NCI-H2227 treated with DMSO at 0.1 percent for 48 hours (cell line): ENCODE data around the gene CKMT2.

ENCODE experiments used
- DNase-seq: peaks from one replicate; lab custom pipeline; 2025; lab: John Stamatoyannopoulos, UW

The CKMT2 gene

DNA sequence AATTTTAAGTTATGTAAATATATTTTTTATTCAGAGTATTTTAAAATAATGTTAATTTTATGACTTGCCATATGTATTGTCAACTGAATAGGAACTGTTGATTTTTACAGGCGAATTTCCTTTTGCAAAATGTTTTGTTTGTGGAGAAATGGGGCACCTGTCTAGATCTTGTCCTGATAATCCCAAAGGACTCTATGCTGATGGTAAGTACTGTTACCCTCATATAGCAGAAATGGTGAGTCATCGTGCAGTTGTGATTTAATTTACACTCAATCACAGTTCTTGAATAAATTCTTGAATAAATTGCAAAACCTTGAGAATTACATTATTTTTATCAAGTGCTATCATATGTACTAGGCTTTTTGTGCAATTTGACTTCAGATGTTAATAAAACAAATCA lies 75.7 kb downstream of the CKMT2 start:
- no peak for DNase-seq

DNA sequence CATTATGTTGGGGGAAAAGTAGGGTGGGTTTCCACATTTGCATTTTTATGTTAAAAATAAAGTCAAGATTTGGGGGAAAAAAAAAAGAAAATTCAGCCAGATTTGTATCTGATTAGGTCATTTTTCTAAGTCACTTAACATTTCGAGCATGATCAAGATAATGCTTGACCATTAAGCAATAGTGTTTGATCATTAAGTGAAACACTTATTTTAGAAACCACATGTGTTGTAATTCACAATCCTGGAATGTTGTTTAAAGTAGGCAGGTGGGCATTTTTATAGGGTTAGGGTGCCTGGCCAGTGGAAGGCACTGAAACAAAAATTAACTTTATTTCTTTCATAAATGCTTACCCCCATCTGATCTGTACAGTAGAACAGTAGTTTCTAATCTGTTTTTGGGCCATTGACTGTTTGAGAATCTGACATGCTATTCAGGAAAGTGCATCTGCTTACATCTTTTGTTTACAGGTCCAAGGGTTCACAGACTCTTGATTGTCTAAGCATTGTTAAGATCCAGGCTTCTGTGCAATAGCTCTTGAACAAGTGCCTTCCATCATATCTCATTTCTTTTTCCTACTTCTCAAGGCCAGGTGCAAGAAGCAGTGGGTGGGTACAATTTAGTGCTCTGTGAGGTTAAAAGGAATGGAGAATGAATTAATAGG lies 77.4 kb downstream of the CKMT2 start:
- DNase-seq = no peak

DNA sequence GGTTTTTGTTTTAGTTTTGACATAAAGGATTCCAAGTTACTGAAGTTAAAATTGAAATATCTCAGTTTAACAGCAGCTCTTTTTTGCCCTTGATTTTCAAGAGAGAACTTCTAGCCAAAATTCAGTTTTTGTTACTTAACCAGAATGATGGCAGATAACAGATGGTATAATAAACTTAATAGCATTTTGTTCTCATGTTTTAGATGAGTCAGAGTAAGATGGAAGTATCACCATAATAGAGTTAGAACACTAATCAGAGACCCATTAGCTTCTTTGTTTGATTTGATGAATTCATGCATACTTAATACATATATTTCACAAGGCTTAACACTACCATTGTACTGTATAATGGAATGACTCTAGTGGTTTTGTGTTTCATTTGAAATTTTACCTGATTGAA lies 80.2 kb downstream of the CKMT2 start:
- DNase-seq = no peak

DNA sequence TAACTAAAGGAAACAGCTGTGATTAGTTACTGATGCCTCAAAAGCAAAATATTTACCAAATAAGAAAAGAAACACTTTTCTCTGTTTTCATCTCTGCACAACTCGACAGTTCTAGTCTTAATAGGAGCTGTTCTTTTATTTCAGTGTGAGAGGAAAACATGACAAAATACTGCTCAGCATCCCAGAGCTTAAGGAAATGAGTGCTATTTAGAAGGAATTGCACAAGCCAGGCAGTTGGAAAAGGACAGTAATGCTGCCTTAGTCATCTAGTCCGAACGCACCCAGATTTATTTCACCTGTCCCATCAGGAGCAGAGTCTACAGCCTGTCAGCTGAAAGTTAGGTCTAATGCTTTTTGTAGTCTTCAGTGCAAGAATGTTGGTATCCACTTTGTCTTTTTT lies 80.6 kb downstream of the CKMT2 start:
- no peak for DNase-seq

DNA sequence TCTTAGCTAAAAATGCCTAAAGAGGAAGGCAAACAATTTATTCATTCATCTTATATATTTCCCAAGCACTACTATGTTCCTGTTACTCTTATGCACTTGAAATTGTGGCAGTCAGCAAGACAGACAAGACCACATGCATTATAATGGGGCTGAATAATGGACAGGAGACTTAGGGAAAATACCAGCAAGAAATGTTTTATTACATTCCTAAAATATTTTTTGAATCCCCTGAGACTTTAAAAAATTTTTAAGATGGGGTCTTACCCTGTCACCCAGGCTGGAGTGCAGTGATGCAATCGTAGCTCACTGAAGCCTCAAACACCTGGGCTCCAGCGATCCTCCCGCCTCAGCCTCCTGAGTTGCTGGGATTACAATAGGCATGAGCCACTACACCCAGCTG lies 81.5 kb downstream of the CKMT2 start:
- no peak for DNase-seq

DNA sequence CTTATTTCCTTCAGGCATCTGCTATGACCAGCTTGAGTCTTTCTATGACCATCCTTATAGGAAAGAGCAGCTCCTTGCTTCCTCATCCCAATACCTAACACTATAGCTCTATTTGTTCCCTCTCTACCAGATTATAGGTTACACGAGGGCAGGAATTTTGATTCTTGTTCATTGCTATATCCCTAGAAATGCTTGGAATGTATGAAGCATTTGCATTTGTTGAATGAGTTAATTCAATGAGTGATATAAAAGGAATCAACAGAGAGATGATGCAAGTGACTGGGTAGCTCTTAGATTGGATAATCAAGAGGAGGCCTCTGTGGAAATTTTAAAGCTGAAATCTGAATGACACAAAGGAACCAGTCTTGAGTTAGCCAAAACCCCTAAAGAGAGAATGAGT lies 82.2 kb downstream of the CKMT2 start:
- DNase-seq = no peak

DNA sequence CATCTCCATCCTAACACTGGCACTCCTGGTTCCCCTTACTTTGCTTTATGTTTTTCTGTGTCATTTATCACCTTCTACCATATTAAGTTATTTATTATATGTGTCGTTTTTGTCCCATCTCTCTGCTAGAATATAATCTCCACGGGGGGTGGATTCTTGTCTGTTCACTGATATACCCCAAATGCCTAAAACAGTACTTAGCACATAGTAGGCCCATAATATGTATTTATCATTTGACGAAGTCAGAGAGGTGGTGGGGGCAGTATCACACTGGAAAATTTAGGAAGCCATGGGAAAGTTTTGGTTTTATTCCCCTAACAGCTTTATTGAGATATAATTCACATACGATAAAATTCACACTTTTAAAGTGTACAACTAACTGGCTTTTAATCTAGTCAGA lies 82.7 kb downstream of the CKMT2 start:
- no peak for DNase-seq
